HL-60 (cell line): ENCODE measurements around the gene MRTFA.
"Not testable (repeated sequence)": the region's sequence is repeated elsewhere in the genome, so short reads cannot be mapped to it uniquely, and the experiment has no call there.

Experiments used
- POLR2AphosphoS5 ChIP-seq: IDR thresholded peaks from 2 replicates; pipeline ENCODE4 v1.6.1; 2012; ENCODE audit warnings: low read depth
- TF ChIP-seq, protein P1 (sequence below): IDR thresholded peaks from one replicate; pipeline ENCODE4 v1.5.1; 2011; ENCODE audit warnings: low read length, control low read depth, inconsistent platforms; ENCODE audit not compliant: insufficient read depth
- TF ChIP-seq, protein P2 (sequence below): IDR thresholded peaks from 2 replicates; pipeline ENCODE4 v1.6.1; 2012; ENCODE audit warnings: low read depth; ENCODE audit not compliant: insufficient replicate concordance

DNA sequence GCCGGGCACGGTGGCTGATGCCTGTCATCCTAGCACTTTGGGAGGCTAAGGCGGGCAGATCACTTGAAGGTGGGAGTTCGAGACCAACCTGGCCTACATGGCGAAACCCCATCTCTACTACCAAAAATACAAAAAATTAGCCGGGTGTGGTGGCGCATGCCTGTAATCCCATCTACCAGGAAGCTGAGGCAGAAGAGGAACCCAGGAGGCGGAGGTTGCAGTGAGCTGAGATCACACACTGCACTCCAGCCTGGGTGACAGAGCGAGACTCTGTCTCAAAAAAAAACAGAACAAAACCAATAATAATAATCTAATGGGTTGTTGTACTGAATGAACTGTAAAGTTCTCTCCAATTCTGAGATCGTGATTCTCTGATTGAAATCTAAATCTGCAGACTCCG, 258.1 kb downstream of the MRTFA start:
- TF ChIP-seq, protein P1, sequence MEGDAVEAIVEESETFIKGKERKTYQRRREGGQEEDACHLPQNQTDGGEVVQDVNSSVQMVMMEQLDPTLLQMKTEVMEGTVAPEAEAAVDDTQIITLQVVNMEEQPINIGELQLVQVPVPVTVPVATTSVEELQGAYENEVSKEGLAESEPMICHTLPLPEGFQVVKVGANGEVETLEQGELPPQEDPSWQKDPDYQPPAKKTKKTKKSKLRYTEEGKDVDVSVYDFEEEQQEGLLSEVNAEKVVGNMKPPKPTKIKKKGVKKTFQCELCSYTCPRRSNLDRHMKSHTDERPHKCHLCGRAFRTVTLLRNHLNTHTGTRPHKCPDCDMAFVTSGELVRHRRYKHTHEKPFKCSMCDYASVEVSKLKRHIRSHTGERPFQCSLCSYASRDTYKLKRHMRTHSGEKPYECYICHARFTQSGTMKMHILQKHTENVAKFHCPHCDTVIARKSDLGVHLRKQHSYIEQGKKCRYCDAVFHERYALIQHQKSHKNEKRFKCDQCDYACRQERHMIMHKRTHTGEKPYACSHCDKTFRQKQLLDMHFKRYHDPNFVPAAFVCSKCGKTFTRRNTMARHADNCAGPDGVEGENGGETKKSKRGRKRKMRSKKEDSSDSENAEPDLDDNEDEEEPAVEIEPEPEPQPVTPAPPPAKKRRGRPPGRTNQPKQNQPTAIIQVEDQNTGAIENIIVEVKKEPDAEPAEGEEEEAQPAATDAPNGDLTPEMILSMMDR, result not testable (repeated sequence)
- TF ChIP-seq POLR2AphosphoS5, result not testable (repeated sequence)
- TF ChIP-seq, protein P2, sequence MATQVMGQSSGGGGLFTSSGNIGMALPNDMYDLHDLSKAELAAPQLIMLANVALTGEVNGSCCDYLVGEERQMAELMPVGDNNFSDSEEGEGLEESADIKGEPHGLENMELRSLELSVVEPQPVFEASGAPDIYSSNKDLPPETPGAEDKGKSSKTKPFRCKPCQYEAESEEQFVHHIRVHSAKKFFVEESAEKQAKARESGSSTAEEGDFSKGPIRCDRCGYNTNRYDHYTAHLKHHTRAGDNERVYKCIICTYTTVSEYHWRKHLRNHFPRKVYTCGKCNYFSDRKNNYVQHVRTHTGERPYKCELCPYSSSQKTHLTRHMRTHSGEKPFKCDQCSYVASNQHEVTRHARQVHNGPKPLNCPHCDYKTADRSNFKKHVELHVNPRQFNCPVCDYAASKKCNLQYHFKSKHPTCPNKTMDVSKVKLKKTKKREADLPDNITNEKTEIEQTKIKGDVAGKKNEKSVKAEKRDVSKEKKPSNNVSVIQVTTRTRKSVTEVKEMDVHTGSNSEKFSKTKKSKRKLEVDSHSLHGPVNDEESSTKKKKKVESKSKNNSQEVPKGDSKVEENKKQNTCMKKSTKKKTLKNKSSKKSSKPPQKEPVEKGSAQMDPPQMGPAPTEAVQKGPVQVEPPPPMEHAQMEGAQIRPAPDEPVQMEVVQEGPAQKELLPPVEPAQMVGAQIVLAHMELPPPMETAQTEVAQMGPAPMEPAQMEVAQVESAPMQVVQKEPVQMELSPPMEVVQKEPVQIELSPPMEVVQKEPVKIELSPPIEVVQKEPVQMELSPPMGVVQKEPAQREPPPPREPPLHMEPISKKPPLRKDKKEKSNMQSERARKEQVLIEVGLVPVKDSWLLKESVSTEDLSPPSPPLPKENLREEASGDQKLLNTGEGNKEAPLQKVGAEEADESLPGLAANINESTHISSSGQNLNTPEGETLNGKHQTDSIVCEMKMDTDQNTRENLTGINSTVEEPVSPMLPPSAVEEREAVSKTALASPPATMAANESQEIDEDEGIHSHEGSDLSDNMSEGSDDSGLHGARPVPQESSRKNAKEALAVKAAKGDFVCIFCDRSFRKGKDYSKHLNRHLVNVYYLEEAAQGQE, result not testable (repeated sequence)
